Activated CD4-positive, alpha-beta T cell treated with anti-CD3 and anti-CD28 coated beads for 48 hours (primary cell): ENCODE data around the gene CDH22.

ENCODE experiments used
- DNase-seq: peaks from one replicate; pipeline ENCODE4 v3.0.0-alpha.2; 2020

The CDH22 gene

DNA sequence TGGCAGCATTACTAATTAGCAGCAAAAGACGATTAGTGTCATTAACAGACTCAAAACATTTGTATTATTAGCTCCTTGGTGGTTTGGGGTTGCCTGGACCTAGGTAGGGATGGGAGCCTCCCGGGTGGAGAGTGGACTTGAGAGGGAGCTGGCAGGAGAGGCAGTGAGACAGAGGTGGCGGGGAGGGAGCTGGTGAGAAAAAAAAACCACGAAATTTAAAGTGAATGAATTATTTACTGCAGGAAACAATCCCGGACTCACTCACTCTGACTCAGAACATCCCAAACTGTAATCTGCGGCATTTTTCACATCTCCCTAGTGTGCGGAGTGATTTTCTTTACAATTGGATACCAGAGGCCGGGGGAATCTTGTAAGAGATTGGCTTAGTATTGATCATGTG lies 14.3 kb upstream of the CDH22 start:
- DNase-seq: no peak

DNA sequence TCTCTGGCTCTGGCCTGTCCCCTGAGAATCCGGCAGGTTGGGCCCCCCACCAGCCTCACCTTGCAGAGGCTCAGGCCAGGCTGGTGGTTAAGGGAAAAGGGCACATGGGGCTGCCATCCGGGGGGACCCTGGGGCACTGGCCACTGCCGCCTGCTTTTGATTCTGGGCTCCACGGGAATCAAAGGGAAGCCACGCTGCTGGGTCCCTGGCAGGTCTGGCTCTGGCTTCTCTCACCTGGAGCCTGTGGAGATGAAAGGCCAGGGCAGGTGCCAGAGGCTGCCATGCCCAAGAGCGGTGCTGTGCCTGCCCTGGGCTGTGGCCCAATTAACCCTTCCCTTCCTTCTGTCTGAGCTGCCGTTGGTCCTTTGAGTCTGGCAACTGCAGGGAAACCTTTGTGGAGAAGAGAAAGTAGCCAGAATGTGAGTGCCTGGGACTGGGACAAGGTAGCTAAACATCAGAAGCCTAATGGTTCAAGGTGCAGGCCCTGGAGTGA lies 9.4 kb upstream of the CDH22 start:
- DNase-seq: no peak

DNA sequence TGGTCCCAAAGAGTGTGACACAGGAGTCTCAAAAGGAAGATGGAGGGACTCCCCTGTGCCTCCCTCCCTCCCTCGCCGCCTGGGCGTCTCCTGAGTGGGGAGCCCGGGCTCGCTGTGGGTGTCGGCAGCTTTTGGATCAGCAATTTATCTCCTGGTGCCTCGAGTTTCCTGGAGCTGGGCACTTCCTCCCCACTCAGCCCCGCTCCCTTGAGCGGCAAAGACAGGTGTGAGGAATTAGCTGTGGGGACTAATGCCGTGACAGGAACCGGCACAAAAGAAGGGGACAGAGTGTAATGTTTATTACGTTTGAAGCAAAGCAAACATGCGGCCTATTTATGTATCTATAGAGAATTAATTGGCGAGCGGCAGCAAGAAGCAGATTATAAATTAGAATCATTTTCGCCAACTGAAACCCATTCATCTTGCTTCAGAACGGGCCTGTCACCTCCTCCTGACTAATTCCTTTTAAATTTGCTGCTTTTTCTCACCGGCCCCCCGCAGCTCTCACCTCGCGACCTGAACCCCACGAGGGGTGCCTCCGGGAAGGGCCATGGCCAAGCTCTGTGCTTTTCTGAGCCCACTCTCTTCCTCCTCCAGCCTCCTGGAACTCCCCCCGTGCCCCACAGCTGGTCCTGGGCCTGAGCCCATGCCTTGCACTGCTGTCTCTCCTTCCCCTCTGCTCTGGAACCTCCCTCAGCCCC lies 8.8 kb upstream of the CDH22 start:
- DNase-seq: no peak

DNA sequence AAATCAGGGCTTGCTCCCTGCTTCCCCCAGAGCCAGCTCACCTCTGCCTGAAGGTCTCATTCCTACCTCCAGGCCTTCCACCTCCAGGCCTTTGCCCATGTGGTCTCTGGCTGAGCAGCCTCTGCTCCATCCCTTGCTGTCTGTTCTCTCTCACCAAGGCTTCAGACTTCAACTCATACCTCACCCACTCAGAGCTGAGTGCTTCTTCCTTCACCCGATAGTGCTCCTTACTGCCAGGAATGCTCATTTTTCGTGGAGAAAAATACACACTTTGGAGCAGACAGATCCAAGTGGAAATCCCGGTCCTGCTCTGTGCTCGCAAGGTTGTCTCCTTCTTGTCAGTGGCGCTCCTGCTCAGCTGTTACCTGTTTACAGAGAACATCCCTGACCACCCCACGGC lies 7.0 kb upstream of the CDH22 start:
- no peak for DNase-seq

- DNase-seq: no peak
Observed at GRCh38 chr20:46312945-46313861, 4.9 kb upstream of the CDH22 start.

GRCh38 chr20:46312075-46312944 lies 4.0 kb upstream of the CDH22 start:
- DNase-seq: peak; percentile 12

DNA sequence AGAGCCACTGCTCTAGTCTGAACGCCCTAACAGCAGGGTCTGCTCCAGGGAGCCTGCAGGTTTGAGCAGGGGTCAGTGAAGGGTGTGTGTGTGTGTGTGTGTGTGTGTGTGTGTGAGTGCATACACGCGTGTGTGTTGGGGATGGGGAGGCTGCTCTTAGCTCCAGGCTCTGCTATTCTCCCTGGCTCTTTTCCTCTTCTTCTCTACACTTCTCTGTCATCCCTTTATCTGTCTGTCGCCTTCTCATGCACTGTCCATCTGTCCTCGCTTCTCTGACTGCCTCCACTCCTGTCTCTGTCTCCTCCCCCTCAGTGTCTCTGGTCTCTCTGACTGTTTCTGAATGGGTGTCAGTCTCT lies 3.4 kb upstream of the CDH22 start:
- DNase-seq: no peak

DNA sequence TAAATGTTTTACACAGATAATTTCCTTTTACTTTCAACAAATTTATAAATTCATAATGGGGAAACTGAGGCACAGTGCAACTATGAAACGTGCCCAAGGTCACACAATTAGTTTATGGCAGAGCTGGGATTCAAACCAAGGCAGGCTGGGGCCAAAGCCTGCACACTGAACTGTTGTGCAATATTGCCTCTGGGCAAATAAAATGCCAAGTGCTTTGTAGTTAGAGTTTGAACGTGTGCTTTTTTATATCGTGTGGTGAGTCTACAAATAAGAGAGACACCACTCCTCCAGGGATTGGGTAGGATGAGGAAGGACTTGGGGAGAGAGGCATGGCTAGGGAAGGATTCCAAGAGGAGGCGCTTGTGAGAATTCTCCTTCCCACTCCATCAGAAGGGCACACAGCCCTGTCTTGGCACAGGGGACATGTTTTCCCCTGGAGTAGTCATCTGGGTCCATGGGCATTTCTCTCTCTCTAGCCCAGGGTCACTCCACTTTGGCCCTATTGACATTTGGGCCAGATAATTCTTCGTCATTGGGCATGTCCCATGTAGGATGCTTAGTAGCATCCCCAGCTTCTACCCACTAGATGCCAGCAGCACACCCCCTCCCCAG lies 2.8 kb upstream of the CDH22 start:
- no peak for DNase-seq

DNA sequence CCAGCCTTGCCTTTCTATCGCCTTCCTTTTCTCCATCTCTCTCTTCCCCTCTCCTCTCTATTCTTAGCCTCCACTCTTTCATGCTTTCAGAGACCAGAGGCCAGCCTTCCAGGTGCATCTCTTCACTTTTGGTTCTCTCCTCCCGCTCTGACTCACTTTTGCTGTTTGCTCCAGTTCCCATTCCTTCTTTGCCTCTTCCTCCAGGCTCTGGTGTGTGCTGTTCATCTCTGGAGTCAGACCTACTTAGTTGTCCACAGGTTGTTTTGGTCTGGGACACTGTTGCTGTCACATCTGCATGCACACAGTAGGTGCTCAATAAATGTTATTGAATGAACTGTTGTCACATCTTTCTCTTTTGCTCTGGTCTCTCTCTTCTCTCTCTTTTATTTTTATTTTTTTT lies 1.6 kb upstream of the CDH22 start:
- no peak for DNase-seq

GRCh38 chr20:46307999-46308257 lies 370 bp downstream of the CDH22 start:
- no peak for DNase-seq

DNA sequence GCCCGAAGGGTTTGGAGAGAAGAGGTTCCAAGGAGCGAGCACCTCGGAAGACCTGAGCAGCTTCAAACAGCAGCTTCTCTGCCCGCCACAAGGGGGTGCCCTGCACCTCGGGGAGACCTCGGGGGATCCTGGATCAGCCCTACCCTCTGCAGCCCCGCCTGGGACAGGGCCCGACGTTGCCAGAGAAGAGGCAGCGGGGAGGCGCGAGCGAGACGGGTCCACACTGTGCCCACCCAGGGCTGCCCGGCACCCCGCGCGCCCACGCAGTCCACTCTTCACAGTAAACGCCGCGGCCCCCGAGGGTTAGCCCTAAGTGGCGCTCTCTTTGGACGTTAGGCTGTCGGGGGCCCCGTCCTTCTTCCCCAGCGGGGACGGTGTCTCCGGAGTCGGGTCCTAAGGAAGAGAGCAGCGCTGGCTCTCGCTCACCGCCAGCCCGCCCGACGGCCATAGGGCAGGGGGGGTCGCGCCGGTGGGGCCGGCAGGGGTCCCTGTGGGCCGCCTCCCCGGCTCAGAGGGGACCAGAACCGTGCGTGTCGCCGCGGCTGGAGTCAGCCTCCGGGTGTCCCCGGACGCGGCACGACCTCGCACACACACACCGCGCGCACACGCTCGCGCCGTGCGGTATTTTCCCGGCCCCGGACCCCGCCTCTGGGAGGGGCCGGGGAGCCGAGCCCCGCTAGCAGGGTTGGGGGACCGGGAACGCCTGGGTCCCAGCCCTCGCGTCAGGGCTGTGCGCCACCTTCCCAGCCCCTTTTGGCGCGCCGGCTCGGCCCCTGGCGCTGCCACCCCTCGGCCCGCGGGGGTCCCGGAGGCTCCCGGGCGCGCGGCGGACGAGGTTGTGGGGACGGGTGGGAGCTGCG lies 929 bp downstream of the CDH22 start:
- peak; percentile 80 for DNase-seq

DNA sequence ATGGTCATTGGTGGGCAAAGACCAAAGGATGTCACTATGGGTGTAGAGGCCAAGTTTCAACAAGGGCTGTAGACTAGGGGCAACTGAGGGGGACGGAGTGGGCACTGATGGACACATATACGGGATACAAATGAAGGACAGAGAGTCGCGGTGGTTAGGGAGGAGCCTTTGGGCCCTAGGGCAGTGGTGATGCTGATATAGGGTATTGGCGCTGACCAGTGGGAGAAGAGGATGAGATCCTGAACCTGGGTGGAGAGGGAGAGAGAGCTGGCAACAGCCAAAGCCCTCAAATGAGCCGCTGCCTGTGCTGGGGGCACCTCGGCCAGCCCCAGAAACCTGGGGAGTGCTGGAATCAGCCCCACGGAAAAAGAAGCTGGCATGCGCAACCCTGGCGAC lies 1.6 kb downstream of the CDH22 start:
- no peak for DNase-seq

DNA sequence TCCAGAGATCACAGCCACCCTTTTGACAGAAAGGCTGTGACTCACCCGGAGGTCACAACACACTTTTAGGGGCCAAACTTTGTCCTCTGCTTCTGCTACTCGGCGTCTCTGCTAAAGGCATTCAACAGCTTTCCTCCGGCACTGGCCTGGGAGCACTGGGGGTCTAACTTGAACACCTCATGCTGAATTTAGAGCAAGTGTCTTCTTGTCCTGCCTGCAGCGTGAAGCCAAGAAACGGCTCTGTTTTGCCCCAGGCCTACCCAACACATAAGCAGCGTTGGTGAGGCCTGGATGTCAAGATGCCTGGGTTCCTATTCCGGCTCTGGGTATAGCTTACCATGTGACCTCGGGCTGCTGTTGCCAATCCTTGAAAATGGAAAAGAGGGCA lies 2.3 kb downstream of the CDH22 start:
- DNase-seq: no peak

DNA sequence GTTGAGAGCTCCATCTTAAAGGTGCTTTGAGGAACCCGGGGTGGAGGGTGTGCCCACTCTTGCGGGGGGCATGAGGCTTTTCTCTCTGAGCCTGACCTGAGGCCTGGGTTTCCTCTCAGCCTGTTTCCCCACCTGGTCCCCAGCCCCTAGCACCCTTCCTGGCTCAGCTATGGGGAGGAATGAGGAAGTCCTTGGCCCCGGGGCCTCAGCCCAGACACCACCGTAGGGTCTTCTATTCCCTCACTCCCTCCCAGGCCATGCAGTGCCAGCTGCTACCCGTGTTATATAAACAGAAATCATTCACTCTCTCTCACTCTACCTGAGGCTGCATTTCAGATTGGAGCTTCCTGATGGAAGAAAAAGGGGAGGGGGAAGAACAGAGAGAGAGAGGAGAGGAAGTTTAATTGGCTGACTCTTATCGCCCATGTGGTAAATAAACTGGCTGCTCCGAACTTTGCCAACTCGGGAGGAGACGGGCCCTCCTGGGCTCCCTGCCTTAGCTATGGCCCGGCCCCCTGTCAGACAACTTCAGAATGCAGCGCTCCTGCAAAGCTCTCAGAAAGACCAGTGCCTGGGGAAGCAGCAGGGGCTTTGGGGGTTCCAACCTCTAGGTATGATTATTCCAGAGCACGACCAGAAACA lies 2.8 kb downstream of the CDH22 start:
- DNase-seq: no peak

- no peak for DNase-seq
Observed at GRCh38 chr20:46304852-46305251, 3.4 kb downstream of the CDH22 start.

DNA sequence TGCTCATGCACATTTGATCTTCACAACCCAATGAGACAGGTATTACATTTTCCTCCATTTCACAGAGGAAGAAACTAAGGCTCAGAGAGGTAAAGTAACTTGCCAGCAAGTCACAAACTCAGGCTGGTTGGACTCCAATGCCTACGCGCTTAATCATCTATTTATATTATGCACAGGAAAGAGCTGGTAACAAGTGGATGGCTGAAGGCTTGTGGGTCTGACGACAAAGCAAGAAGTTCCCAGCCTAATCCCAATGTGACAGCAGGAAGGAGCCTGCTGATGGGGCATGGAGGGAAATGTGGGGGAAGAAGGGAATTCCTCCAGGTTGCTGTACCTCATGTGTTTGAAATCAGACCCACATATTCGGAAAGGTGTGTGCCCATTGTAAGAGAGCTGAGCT lies 3.9 kb downstream of the CDH22 start:
- DNase-seq: no peak

GRCh38 chr20:46303176-46303956 lies 4.9 kb downstream of the CDH22 start:
- DNase-seq: no peak

DNA sequence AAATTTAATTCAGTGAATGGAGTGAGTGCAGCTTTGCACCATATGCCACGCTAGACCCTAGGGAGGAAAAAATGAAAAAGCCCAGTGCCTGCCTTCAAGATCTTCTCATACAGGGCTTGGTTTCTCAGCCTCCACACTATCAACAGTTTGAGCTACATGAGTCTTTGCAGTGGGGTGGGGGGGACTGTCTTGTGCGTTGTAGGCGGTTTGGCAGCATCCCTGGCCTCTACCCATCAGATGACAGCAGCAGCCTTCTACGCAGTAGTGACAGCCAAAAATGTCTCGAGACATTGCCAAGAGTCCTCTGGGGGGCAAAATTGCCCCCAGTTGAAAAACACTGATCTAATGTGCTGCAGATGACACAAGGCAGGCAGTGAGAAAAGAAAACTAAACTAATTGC lies 6.2 kb downstream of the CDH22 start:
- no peak for DNase-seq

GRCh38 chr20:46300281-46300680 lies 8.0 kb downstream of the CDH22 start:
- DNase-seq: no peak

DNA sequence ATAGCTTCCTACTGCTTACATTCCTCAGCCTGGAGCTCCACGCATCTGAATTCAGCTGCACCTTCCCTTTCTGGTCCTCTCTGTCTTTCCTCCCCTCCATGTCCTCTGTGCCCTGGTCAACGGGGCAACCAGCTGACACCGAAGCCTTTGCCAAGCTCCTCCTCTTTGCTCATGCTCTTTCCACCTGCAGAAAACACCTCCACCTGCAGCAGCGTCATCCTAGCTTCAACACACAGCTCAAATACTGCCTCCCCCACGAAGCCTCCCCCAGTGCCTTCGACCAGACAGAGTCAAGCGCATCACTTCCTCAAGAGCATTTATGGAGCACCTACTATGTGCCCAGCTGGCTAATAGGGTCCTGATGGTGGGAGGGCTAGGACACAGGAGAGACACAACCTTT lies 9.2 kb downstream of the CDH22 start:
- DNase-seq: no peak

- DNase-seq: no peak
Observed at GRCh38 chr20:46298374-46298773, 9.9 kb downstream of the CDH22 start.
